GM21528 (cell line): ENCODE data around the gene SLC25A34.

Experiments used
- ATAC-seq: cut with Tn5 transposase; IDR thresholded peaks from one replicate; pipeline ENCODE4 v1.9.1; 2021; ENCODE audit warnings: mild to moderate bottlenecking, moderate library complexity; ENCODE audit not compliant: unreplicated experiment, low FRiP score

Gene SLC25A34

DNA sequence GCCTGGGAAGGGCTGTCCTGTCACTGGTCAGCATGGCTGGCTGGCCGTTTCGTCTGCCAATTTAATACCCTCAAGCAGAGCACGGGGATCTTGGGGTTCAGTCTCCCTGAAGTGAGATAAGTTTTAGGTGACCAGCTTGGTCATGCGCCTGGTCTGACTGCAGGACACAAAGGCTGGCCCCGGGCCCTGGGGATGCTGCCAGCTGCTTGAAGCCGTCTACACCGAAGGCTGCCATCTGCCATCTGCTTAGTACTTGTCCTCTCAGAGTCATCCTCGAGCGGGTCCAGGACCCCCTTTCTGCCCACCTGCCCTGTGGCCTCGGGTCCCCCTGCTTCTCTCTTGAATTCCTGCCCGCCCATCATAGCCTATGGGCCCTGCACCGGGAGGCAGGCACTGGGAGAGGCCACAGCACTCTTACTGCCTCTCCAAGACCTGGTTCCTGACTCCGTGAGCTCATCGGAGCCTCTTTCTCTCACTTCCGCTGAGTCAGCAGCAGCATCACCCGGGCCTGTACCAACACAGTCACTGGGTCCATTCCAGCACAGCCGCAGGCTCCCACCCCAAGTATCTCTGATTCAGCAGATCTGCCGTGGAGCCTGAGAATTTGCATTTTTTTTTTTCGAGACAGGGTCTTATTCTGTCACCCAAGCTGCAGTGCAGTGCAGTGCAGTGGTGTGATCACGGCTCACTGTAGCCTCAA lies 29.6 kb downstream of the SLC25A34 start:
- ATAC-seq, result no peak

- ATAC-seq, result no peak
These were observed 31.9 kb downstream of the SLC25A34 start for GRCh38 chr1:15767941-15768340.

- no peak for ATAC-seq
These were observed 32.3 kb downstream of the SLC25A34 start for GRCh38 chr1:15768388-15768787.

- no peak for ATAC-seq
These were observed 34.4 kb downstream of the SLC25A34 start for GRCh38 chr1:15770313-15770962.

- ATAC-seq, result no peak
These were observed 35.9 kb downstream of the SLC25A34 start for GRCh38 chr1:15771836-15772515.

- ATAC-seq, result no peak
These were observed 39.6 kb downstream of the SLC25A34 start for GRCh38 chr1:15775706-15776105.

DNA sequence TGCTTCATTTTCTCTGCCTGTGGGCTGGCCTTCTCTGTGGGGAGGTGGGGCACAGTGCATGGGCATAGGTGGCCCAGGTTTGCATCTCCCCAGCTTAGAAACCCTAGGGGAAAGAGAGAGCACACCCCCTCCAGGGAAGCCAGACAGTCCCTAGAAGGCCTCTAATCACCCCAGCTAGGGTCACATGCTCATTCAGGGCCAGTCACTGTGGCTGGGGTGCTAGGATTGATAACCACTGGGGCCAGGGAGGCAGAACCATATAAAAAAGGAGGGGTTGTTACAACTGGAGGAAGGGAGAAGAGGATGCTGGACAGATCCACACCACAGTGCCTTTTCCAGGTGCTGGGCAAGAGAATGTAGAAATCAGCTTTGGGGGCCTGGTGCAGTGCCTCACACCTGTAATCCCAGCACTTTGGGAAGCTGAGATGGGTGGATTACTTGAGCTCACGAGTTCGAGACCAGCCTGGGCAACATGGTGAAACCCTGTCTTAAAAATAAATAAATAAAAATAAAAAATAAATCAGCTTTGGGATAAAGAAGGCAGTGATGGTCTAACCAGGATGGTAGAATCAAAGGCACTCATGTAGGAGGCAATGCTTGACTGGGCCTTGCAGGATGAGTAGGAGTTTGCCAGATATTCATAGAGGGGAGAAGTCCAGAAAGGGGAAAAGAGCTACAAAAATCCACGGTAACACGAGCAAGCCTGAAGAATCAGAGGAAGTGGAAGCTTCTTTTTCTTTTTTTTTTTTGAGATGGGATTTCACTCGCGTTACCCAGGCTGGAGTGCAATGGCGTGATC lies 42.0 kb downstream of the SLC25A34 start:
- ATAC-seq, result no peak

- ATAC-seq, result no peak
These were observed 49.6 kb downstream of the SLC25A34 start for GRCh38 chr1:15785683-15786082.

- ATAC-seq, result no peak
These were observed 50.5 kb downstream of the SLC25A34 start for GRCh38 chr1:15786581-15786980.

DNA sequence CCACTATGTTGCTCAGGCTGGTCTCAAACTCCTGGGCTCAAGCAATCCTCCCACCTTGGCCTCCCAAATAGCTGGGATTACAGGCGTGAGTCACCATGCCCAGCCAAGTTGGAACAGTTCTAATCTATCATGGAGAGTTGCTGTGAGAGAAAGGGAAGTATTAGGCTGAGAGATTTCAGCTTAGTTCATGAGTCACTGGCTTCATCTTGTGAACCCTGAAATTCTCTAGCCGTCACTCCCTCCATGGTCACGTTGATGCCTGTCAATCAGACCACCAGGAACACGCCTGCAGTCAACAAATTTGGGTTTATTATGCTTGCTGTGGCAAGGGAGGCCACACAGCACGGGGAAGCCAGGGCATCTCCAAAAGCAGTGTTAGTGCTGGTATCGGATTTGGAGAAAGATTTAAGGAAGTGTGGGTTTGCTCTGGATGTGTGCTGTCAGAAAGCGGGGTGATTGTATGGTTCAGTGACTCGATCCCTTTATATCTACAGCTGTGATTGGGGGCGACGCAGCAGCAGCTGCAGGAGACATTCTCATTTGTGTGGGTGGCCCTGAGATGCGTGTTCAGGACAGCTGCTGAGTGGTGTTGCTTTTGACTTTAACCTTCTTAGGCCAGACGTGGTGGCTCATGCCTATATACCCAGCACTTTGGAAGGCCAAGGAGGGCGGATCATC lies 52.7 kb downstream of the SLC25A34 start:
- ATAC-seq, result no peak
